GM23338 (cell line): ENCODE data around the gene EPS8. TPM values are rescaled to one million over a fixed set of nuclear protein-coding genes. Genes with fewer than 3 reads are reported as not detected.

Source experiments
- ATAC-seq: fragments of 200-7000 bp; cut with Tn5 transposase; 3 replicates; pipeline ENCODE4 v1.9.1; 2020
- DNase-seq: peaks from one replicate; pipeline ENCODE4 v3.0.0-alpha.2; 2015; ENCODE audit warnings: low spot score
- H2AFZ ChIP-seq: fragments of 200-600 bp; sonication (generic); 2 replicates; pipeline ENCODE4 v1.8.0; 2016; ENCODE audit warnings: antibody characterized with exemption, mild to moderate bottlenecking, moderate library complexity
- H3F3A ChIP-seq: fragments of 200-600 bp; sonication (generic); replicated peaks from 2 replicates; pipeline ENCODE4 v1.8.0; 2017; ENCODE audit warnings: antibody characterized with exemption, mixed run types, low read depth
- H3K27ac ChIP-seq: fragments of 200-600 bp; sonication (generic); 2 replicates; pipeline ENCODE4 v1.6.1; 2016; ENCODE audit warnings: low read depth
- H3K27me3 ChIP-seq: fragments of 200-600 bp; sonication (generic); 2 replicates; pipeline ENCODE4 v1.8.0; 2016; ENCODE audit warnings: mild to moderate bottlenecking, mixed run types, moderate library complexity; ENCODE audit not compliant: insufficient read depth
- H3K36me3 ChIP-seq: fragments of 200-600 bp; sonication (generic); 2 replicates; pipeline ENCODE4 v1.8.0; 2016; ENCODE audit warnings: mild to moderate bottlenecking; ENCODE audit not compliant: insufficient read depth
- H3K4me1 ChIP-seq: fragments of 200-600 bp; sonication (generic); 2 replicates; pipeline ENCODE4 v1.8.0; 2016; ENCODE audit warnings: mild to moderate bottlenecking, moderate library complexity; ENCODE audit not compliant: insufficient read depth
- H3K4me2 ChIP-seq: fragments of 200-600 bp; sonication (generic); 2 replicates; pipeline ENCODE4 v1.7.1; 2017; ENCODE audit warnings: mixed run types
- H3K4me3 ChIP-seq: fragments of 200-600 bp; sonication (generic); 2 replicates; pipeline ENCODE4 v1.6.1; 2016; ENCODE audit warnings: mixed run types
- H3K79me2 ChIP-seq: fragments of 200-600 bp; sonication (generic); replicated peaks from 2 replicates; pipeline ENCODE4 v1.8.0; 2017; ENCODE audit warnings: mild to moderate bottlenecking; ENCODE audit not compliant: insufficient read depth
- H3K9me2 ChIP-seq: fragments of 200-600 bp; sonication (generic); 2 replicates; pipeline ENCODE4 v1.8.0; 2017; ENCODE audit not compliant: insufficient read depth
- H4K20me1 ChIP-seq: fragments of 200-600 bp; sonication (generic); replicated peaks from 2 replicates; pipeline ENCODE4 v1.8.0; 2017; ENCODE audit warnings: mild to moderate bottlenecking; ENCODE audit not compliant: insufficient read depth
- H3K27ac Mint-ChIP-seq: 2 replicates; pipeline ENCODE4 v1.8.0; 2020; ENCODE audit warnings: inconsistent platforms, mild to moderate bottlenecking, moderate library complexity, mixed read lengths
- H3K27me3 Mint-ChIP-seq: 3 replicates; pipeline ENCODE4 v1.8.0; 2022; ENCODE audit warnings: low read depth, mild to moderate bottlenecking, moderate library complexity, mixed read lengths, inconsistent platforms; ENCODE audit not compliant: insufficient read depth, poor library complexity
- H3K36me3 Mint-ChIP-seq: 3 replicates; pipeline ENCODE4 v1.8.0; 2021; ENCODE audit warnings: low read depth, mild to moderate bottlenecking, inconsistent platforms, moderate library complexity, mixed read lengths
- H3K4me1 Mint-ChIP-seq: 3 replicates; pipeline ENCODE4 v1.8.0; 2020; ENCODE audit warnings: mild to moderate bottlenecking, inconsistent platforms, mixed read lengths
- H3K4me3 Mint-ChIP-seq: 3 replicates; pipeline ENCODE4 v1.8.0; 2021; ENCODE audit warnings: moderate library complexity, mild to moderate bottlenecking, inconsistent platforms, mixed read lengths
- H3K9me3 Mint-ChIP-seq: 3 replicates; pipeline ENCODE4 v1.8.0; 2020; ENCODE audit warnings: moderate library complexity, mild to moderate bottlenecking, inconsistent platforms, mixed read lengths
- CREB1 ChIP-seq: fragments of 250-450 bp; sonication (Bioruptor Pico); IDR thresholded peaks from 2 replicates; pipeline ENCODE4 v1.5.0; 2020; ENCODE audit warnings: low read depth, mild to moderate bottlenecking, moderate library complexity
- ETS1 ChIP-seq: IDR thresholded peaks from 2 replicates; pipeline ENCODE4 v1.6.1; 2016; ENCODE audit warnings: antibody characterized with exemption
- EZH2phosphoT487 ChIP-seq: fragments of 200-600 bp; sonication (generic); IDR thresholded peaks from one replicate; pipeline ENCODE4 v1.8.1; 2018; ENCODE audit warnings: antibody characterized with exemption; ENCODE audit not compliant: unreplicated experiment
- NANOG ChIP-seq: IDR thresholded peaks from 2 replicates; pipeline ENCODE4 v1.6.1; 2016; ENCODE audit warnings: antibody characterized with exemption, borderline replicate concordance
- POLR2AphosphoS5 ChIP-seq: IDR thresholded peaks from 2 replicates; pipeline ENCODE4 v1.6.1; 2016; ENCODE audit warnings: antibody characterized with exemption, low read depth
- REST ChIP-seq: IDR thresholded peaks from one replicate; pipeline ENCODE4 v1.6.1; 2018; ENCODE audit warnings: antibody characterized with exemption; ENCODE audit not compliant: unreplicated experiment
- STAT1 ChIP-seq: IDR thresholded peaks from one replicate; pipeline ENCODE4 v1.6.1; 2016; ENCODE audit warnings: antibody characterized with exemption; ENCODE audit not compliant: unreplicated experiment
- ZNF114 ChIP-seq: fragments of 250-450 bp; sonication (Bioruptor Pico); IDR thresholded peaks from 2 replicates; pipeline ENCODE4 v1.5.0; 2020; ENCODE audit warnings: mild to moderate bottlenecking, moderate library complexity
- ZNF462 ChIP-seq: fragments of 250-450 bp; sonication (Bioruptor Pico); IDR thresholded peaks from 2 replicates; pipeline ENCODE4 v1.5.0; 2020; ENCODE audit warnings: mild to moderate bottlenecking, moderate library complexity
- polyA plus RNA-seq: library from polyadenylated mRNA; unstranded; fragments of >200 nt; fragmentation: Nextera tagmentation; extraction: Ambion mirVana; gene quantifications from 2 replicates; pipeline ENCODE4 v1.2.1, GENCODE V29; 2016
- total RNA-seq: library from RNA; depleted of rRNA; stranded (reverse); fragments of >200 nt; shearing (Covaris generic); gene quantifications from 2 replicates; pipeline ENCODE4 v1.2.3, GENCODE V29; 2014

The EPS8 gene
- total and polyA plus RNA-seq, 2 experiments from 2014 or later = 3.5 to 5.4 TPM

GRCh38 chr12:15751741-15752140 is 37.4 kb downstream of the EPS8 start (continued):
- TF ChIP-seq ETS1 (no peak), CREB1 (CRISPR knock-in tag) (no peak)

- ATAC-seq = no peak
- H3K4me3 Mint-ChIP-seq = no peak overlapping the region
Measured at GRCh38 chr12:15749937-15750336, 39.3 kb downstream of the EPS8 start.

More at GRCh38 chr12:15749937-15750336, 39.3 kb downstream of the EPS8 start:
- H3K36me3 ChIP-seq = no peaks in the 10 kb centered on the region
- DNase-seq = no peak
- TF ChIP-seq CREB1 (CRISPR knock-in tag) (no peak), POLR2AphosphoS5 (no peak), NANOG (no peak), ZNF114 (CRISPR knock-in tag) (no peak), ZNF462 (CRISPR knock-in tag) (no peak), STAT1 (no peak), EZH2phosphoT487 (no peak), REST (no peak)
- H4K20me1 ChIP-seq = no peaks in the 10 kb centered on the region
- H3K79me2 ChIP-seq = no peaks in the 10 kb centered on the region
- no peaks in the 10 kb centered on the region for H3K4me1 ChIP-seq
- H3K4me2 ChIP-seq = no peak overlapping the region
- Mint-ChIP-seq H3K4me1 (no peaks in the 10 kb centered on the region; the same call in 2 of the 3 replicates), H3K9me3 (no peaks in the 10 kb centered on the region), H3K36me3 (no peaks in the 10 kb centered on the region), H3K27me3 (no peaks in the 10 kb centered on the region), H3K27ac (no peak overlapping the region)
- no peak overlapping the region for H3K27ac ChIP-seq
- no peak overlapping the region for H2AFZ ChIP-seq
- no peak overlapping the region for H3K4me3 ChIP-seq
- H3K9me2 ChIP-seq = no peaks in the 10 kb centered on the region
- no peaks in the 10 kb centered on the region for H3F3A ChIP-seq
- H3K27me3 ChIP-seq = no peaks in the 10 kb centered on the region
